Measurements from ENCODE around the gene SCCPDH. TPM values are rescaled to one million over a fixed set of nuclear protein-coding genes. Genes with fewer than 3 reads are reported as not detected.

SCCPDH gene
- total and polyA plus RNA-seq, 9 donors = 14.7 to 26.2 (median 23.8) TPM

DNA sequence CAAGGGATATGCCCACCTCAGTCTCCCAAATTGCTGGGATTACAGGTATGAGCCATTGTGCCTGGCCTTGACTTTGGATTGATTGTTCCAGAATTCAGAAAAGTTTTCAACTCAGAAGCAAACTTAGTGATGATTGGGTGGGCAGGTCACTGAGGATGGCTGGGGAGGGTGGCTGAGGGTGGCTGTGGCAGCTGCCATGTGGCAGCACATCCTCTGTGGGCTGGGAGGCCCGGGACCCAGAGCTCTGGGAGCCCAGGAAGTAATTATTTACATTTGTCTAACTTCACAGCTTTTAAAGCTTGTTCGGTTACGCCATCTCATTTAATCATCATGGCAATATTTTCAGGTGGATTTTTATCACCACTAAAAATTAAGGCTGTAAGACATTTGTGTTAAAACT, 76.1 kb downstream of the SCCPDH start:
- DNase-seq = no peak
- no peaks in the 10 kb centered on the region for H3K27me3 ChIP-seq
- TF ChIP-seq POLR2A (IDR thresholded peaks at IDR 0.05) = no peak
- TF ChIP-seq CTCF (IDR thresholded peaks at IDR 0.05) = no peak
- H3K36me3 ChIP-seq = no peaks in the 10 kb centered on the region
- no peaks in the 10 kb centered on the region for H3K9me3 ChIP-seq
- no peak overlapping the region for H3K27ac ChIP-seq
- 85 to 92% (median 90%) methylated on average over 3 of the region's 3 CpGs for WGBS, 3 donors
- intact Hi-C loops (cut with DNase I) = no loop called here
- no peak overlapping the region for H3K4me3 ChIP-seq
- no peaks in the 10 kb centered on the region for H3K4me1 ChIP-seq (ENCODE audit: insufficient read depth)

DNA sequence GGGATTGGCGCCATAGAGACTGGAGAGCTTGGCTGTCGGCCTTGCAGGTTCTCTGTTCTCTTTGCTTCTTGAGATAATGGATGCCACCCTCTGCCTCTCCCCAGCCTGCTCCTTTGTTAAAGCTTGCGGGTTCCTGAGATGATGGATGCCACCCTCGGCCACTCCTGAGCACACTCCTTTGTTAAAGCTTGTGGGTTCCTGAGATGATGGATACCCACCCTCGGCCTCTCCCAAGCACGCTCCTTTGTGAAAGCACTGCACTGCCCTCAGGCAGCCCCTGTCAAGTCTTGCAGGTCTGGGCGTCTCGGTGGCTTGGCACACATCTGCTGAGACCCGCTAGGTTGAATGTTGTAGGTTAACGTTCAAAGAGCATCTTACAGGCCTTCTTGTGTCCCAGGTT, 76.5 kb downstream of the SCCPDH start:
- TF ChIP-seq CTCF (IDR thresholded peaks at IDR 0.05) (no peak), POLR2A (IDR thresholded peaks at IDR 0.05) (no peak), EP300 (IDR thresholded peaks at IDR 0.05) (no peak)
- intact Hi-C loops (cut with DNase I) = no loop called here
- no peak for DNase-seq
- no peaks in the 10 kb centered on the region for H3K27me3 ChIP-seq
- H3K27ac ChIP-seq = no peak overlapping the region
- H3K4me1 ChIP-seq (ENCODE audit: insufficient read depth) = no peaks in the 10 kb centered on the region
- 88 to 90% (median 89%) methylated on average over 10 of the region's 10 CpGs for whole genome bisulfite sequencing, 3 donors
- no peaks in the 10 kb centered on the region for H3K9me3 ChIP-seq
- no peaks in the 10 kb centered on the region for H3K36me3 ChIP-seq
- no peak overlapping the region for H3K4me3 ChIP-seq

- DNase-seq = no peak
- Histone ChIP-seq H3K27ac (no peak overlapping the region), H3K27me3 (no peaks in the 10 kb centered on the region), H3K4me3 (no peak overlapping the region), H3K4me1 (ENCODE audit: insufficient read depth) (no peaks in the 10 kb centered on the region), H3K9me3 (no peaks in the 10 kb centered on the region), H3K36me3 (no peaks in the 10 kb centered on the region)
- intact Hi-C loops (cut with DNase I) = no loop called here
- TF ChIP-seq CTCF (IDR thresholded peaks at IDR 0.05) = no peak
- no peak for TF ChIP-seq EP300 (IDR thresholded peaks at IDR 0.05)
- TF ChIP-seq POLR2A (IDR thresholded peaks at IDR 0.05) = no peak
- 48 to 58% (median 55%) methylated on average over 11 of the region's 11 CpGs for WGBS, 3 donors
These were observed 77.2 kb downstream of the SCCPDH start for GRCh38 chr1:246801241-246802020.

DNA sequence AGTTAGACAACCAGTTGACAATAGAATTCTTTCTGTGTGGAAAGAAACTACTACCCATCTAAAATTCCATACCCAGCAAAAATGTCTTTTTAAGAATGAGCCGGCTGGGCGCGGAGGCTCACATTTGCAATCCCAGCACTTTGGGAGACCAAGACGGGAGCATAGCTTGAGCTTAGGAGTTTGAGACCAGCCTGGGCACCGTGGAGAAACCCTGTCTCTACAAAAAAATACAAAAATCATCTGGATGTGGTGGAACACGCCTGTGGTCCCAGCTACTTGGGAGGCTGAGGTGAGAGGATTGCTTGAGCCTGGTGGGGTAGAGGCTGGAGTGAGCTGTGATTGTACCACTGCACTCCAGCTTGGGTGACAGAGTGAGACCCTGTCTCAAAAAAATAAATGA, 79.2 kb downstream of the SCCPDH start:
- Histone ChIP-seq H3K27me3 (no peaks in the 10 kb centered on the region), H3K4me1 (ENCODE audit: insufficient read depth) (no peaks in the 10 kb centered on the region), H3K4me3 (no peak overlapping the region), H3K9me3 (no peaks in the 10 kb centered on the region), H3K36me3 (no peaks in the 10 kb centered on the region), H3K27ac (no peak overlapping the region)
- intact Hi-C loops (cut with DNase I) = no loop called here
- no peak for DNase-seq
- TF ChIP-seq CTCF (IDR thresholded peaks at IDR 0.05) (no peak), POLR2A (IDR thresholded peaks at IDR 0.05) (no peak)
- WGBS, 3 donors = 91 to 94% (median 93%) methylated on average over 6 of the region's 6 CpGs

Data from ovary (tissue), 9 donors.